NCI-H2029 (cell line): ENCODE results near the gene OSCP1.
"Not testable (repeated sequence)": the region's sequence is repeated elsewhere in the genome, so short reads cannot be mapped to it uniquely, and the experiment has no call there.

Experiments used
- DNase-seq: peaks from one replicate; lab custom pipeline; 2025; lab: John Stamatoyannopoulos, UW

The OSCP1 gene, protein sequence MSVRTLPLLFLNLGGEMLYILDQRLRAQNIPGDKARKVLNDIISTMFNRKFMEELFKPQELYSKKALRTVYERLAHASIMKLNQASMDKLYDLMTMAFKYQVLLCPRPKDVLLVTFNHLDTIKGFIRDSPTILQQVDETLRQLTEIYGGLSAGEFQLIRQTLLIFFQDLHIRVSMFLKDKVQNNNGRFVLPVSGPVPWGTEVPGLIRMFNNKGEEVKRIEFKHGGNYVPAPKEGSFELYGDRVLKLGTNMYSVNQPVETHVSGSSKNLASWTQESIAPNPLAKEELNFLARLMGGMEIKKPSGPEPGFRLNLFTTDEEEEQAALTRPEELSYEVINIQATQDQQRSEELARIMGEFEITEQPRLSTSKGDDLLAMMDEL

DNA sequence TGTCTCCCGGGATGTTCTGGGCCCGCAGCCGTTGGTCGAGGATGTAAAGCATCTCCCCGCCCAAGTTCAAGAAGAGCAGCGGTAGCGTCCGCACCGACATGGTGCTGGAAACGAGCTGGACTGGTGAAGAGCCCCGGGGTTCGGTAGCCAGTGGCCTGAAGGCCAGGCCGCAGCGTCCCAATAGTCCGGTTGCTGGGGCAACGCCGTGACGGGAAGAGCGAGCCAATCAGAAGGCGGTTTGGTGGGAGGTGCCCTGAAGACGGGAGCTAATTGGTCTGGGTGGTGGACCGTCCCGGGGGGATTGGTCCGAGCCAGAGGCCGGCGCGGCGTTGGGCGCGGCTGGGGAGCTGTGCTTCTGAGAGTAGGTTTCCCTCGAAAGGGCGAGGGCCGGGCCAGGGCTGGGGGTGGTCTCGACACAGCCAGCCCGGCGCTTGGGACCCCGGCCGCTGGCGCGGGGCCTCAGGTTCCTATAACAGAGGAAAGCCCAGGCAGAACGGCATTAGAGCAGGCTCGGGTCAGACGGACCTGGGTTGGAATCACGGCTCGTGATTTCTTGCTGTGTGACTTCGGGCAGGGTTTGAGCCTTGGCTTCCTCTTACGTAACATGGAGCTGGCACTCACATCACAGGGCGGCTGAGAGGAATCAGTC, at the start of gene OSCP1:
OSCP1 (minus strand) TSS at position 182 of the 649 bp plus-strand sequence; CDS start at position 100, 82 bp downstream.
- DNase-seq = peak; percentile 100

DNA sequence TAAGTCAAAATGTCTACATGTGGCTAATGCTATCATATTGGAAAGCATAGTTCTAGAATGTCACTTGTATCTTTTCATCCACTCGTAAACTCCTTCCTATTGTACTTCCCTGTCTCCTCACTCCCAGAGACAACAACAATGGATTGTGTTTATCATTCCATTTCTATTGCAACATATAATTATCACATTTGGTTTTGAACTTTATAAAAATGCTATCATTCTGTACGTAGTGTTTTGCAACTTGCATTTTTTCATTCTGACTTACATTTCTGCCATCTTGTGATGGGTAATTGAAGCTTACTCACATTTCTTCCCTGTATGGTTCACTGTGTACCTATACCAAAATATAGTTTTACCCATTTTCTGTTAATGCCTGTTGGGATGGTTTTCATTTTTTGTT, 47.0 kb upstream of the OSCP1 start:
- no peak for DNase-seq

DNA sequence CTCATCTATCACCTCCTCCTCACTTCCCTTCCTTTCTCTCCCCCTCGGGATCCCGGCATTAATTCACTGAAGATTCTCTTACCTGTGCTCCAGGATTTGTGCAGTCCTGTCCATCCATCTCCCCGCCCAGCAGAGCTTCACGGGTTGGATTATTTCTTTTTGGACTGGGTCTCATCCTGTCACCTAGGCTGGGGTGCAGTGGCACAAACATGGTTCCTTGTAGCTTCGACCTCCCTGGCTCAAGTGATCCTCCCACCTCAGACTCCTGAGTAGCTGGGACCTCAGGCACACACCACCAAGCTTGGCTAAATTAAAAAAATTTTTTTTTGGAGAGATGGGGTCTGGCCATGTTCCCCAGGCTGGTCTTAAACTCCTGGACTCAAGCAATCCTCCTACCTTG, 44.7 kb upstream of the OSCP1 start:
- no peak for DNase-seq

DNA sequence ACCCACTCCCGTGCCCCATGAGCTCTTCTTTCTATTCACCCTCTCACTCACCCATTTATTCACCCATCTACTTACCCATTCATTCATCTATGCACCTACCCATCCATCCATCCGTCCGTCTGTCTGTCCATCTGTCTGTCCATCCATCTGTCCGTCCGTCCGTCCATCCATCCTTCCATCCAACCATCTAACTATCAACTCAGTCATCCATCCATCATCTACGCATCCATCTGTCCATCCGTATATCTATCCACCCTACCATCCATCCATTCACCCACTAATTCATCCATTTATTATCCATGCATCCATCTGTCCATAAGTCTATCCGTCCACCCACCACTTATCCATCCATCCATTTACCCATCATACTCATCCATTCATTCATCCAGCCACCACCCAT, 43.3 kb upstream of the OSCP1 start:
- DNase-seq = no peak

DNA sequence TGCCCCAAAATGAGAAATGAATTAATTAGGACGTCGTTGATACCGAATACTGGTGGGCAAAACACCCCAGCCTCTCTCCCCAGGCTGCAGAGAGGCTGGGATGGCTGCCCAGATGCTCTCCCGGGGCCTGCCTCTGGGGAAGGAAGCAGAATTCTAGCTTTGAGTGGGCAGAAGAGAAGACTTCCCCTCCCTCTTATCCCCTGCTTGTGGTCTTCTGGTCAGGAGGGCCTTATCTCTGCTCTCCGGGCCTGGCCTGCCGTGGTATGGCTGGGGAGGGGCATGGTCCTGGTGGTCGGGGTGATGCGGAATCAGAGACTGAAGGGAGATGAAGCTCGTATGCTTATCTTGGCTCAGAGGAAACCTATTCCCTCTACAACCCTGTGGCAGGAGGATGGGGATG, 42.2 kb upstream of the OSCP1 start:
- DNase-seq = no peak

DNA sequence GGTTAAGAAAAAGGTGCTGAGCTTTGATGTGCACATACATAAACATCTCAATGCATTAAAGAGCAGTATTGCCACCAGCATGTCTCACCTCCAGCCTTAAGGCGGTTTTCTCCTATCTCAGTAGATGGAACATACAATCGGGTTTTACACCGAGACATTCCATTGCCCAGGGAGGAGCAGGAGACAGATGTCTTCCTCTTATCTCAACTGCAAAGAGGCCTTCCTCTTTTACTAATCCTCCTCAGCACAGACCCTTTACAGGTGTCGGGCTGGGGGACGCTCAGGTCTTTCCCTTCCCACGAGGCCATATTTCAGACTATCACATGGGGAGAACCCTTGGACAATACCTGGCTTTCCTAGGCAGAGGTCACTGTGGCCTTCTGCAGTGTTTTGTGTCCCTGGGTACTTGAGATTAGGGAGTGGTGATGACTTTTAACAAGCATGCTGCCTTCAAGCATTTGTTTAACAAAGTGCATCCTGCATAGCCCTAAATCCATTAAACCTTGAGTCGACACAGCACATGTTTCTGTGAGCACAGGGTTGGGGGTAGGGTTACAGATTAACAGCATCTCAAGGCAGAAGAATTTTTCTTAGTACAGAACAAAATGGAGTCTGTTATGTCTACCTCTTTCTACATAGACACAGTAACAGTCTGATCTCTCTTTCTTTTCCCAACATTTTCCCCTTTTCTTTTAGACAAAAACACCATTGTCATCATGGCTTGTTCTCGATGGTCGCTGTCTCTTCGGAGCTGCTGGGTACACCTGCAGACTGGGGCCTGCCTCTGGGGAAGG, 39.2 kb upstream of the OSCP1 start:
- not testable (repeated sequence) for DNase-seq

DNA sequence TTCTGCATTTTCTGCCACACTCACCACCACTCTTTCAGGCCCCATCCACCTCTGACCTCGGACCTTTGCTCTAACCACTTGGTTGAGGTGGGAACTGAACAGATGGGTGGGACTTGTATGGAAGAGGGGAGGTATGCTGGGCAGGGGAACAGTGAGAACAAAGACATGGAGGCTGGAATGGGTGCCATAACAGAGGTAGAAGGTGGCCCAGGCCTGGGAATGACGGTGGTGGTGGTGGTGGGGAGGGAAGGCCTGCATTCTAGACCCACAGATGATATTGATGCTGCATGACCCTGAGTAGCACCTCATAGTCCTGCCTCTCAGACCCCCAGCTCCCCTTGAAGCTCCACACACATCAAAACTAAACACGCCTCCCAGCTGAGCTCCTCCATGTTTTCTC, 37.7 kb upstream of the OSCP1 start:
- DNase-seq = no peak

DNA sequence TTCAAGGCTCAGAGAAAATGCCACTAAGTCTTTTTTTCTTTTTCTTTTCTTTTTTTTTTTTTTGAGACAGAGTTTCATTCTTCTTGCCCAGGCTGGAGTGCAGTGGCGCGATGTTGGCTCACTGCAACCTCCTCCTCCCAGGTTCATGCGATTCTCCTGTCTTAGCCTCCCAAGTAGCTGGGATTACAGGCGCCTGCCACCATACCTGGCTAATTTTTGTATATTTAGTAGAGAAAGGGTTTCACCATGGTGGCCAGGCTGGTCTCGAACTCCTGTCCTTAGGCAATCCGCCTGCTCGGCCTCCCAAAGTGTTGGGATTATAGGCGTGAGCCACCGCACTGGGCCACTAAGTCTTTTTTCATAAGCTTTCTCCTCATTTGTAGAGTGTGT, 37.1 kb upstream of the OSCP1 start:
- DNase-seq = not testable (repeated sequence)

DNA sequence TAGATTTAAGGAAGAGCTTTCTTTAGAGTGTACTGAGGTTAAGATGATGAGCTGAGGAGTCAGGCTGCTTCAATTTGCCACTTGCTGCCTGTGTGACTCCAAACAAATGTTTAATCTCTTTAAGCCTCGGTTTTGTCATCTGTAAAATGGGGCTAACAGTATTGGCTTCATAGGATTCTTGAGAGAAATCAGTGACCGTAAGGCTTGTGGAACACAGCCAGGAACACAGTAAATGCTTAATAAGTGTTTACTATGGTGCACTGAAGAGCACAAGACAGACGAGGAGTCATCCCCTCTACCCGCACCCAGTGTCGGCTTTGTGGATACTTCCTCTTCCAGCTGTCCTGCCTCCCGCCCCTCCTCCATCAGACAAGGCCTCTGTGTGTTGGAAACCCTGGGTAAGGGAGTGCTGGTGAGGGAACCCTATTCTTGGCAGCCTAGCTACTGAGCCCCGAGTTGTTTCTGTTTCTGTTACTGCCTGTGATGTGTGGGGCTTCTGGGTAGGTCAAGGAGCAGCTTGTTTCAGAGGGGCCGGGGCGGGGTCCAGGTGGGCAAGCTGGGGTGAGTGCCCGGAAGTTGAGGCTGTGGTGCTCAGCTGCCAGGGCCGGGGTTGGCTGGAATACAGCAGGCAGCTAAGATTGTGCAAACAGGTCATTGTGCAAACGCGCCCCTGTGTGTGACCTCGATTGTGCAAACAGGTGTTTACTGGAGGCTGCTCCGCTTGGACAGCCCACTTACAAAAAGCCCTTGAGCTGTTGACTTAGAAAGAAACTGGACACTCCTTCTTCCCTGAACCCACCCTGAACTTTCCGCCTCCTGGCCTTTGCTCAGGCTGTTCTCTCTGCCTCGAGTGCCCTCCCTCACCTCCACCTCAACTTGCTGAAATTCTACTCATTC, 36.4 kb upstream of the OSCP1 start:
- DNase-seq = peak; percentile 100

DNA sequence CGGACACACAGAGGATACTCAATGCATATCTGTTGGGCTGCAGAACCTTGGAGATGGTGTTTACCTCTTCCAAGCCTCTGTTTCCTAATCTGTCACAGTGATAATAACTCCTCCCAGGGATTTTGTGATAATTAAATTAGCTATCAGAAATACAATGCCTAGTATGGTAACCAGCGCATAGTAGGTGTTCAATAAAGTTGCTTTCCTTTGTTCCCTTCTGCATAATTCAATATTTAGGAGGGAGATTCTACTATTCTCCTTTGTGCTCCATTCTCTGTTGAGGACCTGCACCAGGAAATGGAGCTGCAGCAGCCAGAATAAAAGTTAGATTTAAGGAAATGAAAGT, 35.8 kb upstream of the OSCP1 start:
- DNase-seq = no peak

DNA sequence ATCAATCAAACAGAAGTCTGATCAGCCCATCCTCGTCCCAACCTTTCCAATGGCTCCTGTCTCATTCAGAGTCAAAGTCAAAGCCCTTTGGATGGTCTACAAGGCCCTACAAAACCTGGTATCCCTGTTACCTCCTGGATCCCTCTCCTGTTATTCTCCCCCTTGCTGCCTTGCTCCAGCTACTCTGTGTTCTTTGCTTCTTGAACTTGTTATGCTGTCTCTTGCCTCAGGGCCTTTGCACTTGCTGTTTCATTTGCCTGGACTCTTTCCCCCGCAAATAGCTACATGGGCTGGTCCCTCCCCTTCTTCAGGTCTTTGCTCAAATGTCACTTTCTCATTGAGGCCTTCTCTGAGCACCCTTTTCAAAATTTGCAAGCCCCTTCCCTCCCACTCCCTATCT, 33.8 kb upstream of the OSCP1 start:
- DNase-seq = no peak

DNA sequence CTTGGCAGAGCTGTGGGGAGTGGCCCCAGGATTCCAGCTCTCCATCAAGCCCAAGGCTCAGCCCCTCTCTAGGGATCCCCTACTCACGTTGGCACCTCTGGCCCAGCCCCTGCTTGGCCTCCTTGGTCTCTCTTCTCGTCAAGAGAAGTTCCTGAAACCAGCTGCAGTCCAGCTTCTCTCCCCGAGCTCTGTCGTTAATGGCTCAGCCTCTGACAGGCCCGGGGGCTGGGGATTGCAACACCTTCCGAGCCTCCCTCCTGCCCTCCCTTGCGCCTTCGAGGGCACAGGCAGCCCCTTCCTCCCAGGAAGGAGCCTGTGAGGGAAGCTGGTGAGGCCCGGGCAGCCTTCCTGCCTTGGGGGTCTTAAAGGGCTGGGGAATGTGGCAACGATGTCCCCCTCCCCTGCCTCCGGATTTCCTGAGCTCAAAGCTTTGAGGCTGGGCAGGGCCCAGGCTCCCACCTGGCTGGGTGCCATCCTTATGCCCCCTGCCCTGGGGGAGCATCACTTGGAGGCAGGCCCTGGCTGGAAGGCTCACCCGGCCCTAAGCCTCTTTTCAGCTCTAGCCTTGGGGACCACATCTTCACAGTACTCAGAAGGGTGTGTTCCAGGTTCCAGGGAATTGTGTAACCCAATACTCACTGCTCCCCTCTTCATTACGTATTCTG, 32.6 kb upstream of the OSCP1 start, which contains the start of gene CSF3R:
CSF3R (minus strand) TSS at position 190 of the 665 bp plus-strand sequence. CDS start 3,417 bp downstream, outside the sequence.
- DNase-seq = no peak

DNA sequence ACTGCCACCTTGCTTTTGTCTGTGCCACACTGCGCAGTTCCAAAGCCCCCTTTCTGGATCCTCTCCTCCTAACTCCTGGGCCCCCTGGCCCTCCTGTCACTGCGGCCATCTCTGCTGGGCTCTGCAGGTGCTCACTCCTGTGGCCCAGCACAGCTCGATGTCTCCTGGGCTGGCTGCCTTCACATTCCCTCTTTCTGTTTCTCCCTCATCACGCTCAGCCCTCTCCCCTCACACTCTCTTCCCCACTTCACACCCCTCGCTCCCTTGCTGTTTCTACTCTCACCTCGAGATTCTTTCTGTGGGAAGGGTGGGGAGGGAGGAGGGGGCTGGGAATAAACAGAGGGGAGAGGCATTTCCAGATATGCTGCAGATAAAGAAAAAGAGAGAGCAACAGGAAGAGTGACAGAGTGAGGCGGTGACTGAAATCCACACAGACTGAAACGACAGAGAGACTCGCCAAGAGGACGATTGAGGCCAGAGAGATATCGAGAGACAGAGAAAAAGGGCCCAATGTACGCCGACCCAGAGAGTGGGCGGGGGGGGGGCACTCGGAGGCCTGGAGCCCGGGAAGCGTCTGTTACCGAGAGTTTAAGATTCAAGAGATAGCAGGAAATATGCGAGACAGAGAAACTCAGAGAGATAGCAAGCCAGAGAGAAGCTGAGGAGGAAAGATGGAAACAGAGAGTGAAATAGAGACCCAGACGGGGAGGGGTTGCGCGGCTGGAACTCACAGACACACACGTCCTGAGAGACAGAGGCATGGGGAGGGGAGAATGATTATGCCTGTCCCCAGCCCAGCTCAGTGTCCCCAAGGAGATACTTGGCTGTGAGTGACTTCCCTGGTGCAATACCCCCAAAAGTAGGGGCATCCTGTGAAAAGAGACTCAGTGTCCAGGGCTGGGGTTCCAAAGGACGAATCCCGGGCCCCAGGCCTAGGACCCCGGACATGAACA, 31.8 kb upstream of the OSCP1 start:
- no peak for DNase-seq

DNA sequence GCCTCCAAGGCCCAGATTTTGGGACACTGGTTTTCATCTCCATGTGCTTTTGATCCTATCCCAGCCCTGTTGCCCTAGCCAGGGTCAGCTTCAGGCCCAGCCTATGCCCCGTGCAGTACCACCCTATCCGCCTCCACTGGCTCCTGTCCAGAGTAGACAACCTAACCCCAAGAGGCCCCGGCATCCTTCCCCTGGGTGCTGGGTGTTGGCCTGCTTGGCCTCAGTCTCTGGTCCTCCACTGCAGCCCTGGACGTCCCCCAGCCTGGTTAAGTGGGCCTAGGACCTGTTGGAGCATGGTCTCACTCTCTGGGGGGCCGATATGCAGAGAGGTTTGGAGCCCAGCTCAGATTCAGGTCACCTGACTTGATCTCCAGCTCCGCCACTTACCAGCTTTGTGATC, 30.8 kb upstream of the OSCP1 start:
- DNase-seq = no peak

DNA sequence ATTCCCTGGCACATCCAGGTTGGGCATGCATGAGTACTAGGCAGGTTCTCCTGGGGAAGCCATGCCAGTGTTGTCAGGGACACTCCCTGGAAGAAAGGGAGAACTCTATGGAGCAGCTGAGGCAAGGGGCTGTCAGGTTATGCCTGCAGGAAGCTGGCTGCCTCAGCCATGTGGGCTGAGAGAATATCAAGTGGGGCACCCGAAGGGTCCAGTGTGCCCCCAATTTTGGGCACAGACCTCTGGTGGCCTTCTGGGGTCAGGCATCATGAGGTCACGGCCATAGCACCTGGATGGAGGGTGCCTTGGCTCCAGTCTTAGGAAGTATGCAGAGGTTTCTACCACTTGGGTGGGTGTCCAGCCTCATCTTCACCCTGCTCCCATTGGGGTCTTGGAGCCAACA, 29.9 kb upstream of the OSCP1 start:
- DNase-seq = no peak

DNA sequence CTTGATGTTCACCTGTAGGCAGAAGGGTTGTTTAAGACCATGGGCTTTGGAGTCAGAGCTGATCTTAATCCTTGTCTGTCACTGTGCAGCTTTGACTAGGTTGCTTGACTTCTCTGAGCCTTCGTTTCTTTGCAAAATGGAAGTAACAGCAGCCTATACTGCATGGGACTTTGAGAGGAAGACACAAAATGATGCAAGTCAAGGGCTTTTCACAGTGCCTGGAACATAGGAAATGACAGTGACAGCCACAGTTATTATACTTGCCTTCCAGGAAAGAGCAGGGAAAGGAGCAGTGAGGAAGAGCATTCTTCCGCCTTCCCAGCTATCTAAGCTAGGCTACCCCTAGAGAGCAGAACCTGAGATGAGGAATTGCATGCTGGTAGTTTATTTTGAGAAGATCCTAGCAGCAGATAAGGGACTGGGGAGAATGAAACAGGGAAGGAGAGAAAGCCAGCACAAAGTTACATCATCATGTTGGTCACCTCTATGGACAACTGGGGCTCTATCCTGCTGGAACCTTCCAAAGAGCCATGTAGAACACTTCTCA, 29.3 kb upstream of the OSCP1 start:
- DNase-seq = no peak

DNA sequence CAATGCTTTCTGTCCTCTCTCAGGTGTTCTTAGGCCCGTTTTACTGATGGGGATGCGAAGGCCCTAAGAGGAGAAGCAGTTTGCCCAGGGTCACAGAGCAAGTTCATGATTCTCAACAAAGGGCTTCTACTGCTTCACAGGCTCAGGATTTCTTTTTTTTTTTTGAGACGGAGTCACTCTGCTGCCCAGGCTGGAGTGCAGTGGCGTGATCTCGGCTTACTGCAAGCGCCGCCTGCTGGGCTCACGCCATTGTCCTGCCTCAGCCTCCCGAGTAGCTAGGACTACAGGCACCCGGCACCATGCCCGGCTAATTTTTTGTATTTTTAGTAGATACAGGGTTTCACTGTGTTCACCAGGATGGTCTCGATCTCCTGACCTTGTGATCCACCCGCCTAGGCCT, 27.4 kb upstream of the OSCP1 start:
- DNase-seq = not testable (repeated sequence)

DNA sequence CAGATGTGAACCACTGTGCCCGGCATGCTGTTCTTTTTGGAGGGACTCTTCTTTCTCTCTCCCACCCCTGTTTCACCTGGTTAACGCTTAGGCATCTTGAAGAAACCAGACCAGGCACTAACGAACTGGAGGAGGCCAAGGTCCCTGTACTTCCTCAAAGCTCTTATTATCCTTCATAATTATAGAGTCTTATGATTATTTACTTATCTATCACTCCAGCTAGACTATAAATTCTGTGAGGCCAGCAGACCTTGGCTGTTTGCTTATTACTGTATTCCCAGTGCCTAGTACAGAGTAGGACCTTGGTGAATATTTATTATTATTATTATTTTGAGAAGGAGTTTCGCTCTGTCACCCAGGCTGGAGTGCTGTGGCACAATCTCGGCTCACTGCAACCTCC, 26.7 kb upstream of the OSCP1 start:
- DNase-seq = no peak

DNA sequence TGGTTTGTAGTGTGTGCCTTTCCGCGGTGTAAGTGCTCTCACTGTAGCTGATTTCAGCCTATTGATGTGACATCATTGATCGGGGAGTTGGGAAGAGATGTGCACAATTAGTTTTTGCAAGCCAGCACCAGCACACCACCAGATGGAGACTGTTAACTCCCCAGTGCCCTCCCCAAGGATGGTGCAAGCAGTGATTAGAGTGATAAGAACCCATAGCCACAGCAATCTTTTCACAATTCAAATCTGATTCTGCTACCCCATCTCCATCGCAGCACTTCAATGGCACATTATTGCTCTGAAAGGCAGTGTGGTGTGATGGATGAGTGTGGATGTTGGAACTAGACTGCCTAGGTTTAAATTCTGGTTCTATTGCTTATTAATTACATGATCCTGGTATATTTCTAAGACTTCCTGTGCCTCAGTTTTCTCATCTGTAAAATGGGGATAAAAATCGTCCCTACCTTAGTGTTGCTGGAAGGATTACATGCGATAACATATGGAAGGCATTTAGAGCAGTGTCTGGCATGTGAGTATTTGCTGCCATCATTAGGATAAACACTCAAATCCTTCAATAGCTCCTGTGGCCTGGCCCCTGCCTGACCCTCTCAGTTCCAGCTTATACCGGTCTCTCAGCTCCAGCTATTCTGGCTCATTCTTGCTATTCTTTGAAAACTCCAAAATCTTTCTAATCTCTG, 25.8 kb upstream of the OSCP1 start:
- peak; percentile 65 for DNase-seq
